Gastroesophageal sphincter (tissue), 4 donors: Measurements from ENCODE around the gene RBM19. TPM values are rescaled to one million over a fixed set of nuclear protein-coding genes. Genes with fewer than 3 reads are reported as not detected.

ENCODE experiments used
- ATAC-seq: fragments of 150-250 bp; one replicate; pipeline ENCODE4 v1.9.1; 2016; ENCODE audit warnings: mild to moderate bottlenecking, moderate library complexity
- H3K27ac ChIP-seq, 4 donors: fragments of 200-600 bp; sonication (generic) in 3 of 4; 1 replicate in 3 of 4; 2 replicates in 1 of 4; pipeline ENCODE4 v1.5.1; 2016 to 2019
- H3K27me3 ChIP-seq: fragments of 200-600 bp; sonication (generic); one replicate; pipeline ENCODE4 v1.5.1; 2019
- H3K36me3 ChIP-seq, 2 donors: fragments of 200-600 bp; sonication (generic); one replicate each; pipeline ENCODE4 v1.5.1; 2019; ENCODE audit warnings: control low read depth in 1 of 2
- H3K4me1 ChIP-seq, 3 donors: fragments of 200-600 bp; sonication (generic); 1 replicate in 2 of 3; 2 replicates in 1 of 3; pipeline ENCODE4 v1.5.1; 2016 to 2019; ENCODE audit warnings: control low read depth in 2 of 3
- H3K4me3 ChIP-seq, 2 donors: fragments of 200-600 bp; sonication (generic); one replicate each; pipeline ENCODE4 v1.5.1; 2019; ENCODE audit warnings: mild to moderate bottlenecking in 1 of 2, moderate library complexity in 1 of 2
- H3K9me3 ChIP-seq, 3 donors: fragments of 200-600 bp; sonication (generic); one replicate each; pipeline ENCODE4 v1.5.1; 2017 to 2019; ENCODE audit warnings: control low read depth in 2 of 3
- CTCF ChIP-seq, 4 experiments: fragments of 200-600 bp in 2 of 4; fragments of 450-650 bp in 2 of 4; sonication (generic) in 1 of 4; IDR thresholded peaks; one replicate each; pipeline ENCODE4 v1.5.1; 2017 to 2019; ENCODE audit warnings: antibody characterized with exemption in 4 of 4, mild to moderate bottlenecking in 2 of 4, moderate library complexity in 2 of 4
- EP300 ChIP-seq: sonication (generic); formaldehyde crosslinking; IDR thresholded peaks from one replicate; pipeline ENCODE4 v1.6.1; 2017; ENCODE audit warnings: antibody characterized with exemption, mild to moderate bottlenecking
- POLR2A ChIP-seq, 2 donors: fragments of 450-650 bp; IDR thresholded peaks; one replicate each; pipeline ENCODE4 v1.6.1; 2017; ENCODE audit warnings: antibody characterized with exemption in 2 of 2, mild to moderate bottlenecking in 2 of 2, moderate library complexity in 1 of 2
- POLR2AphosphoS5 ChIP-seq: sonication (generic); formaldehyde crosslinking; IDR thresholded peaks from one replicate; pipeline ENCODE4 v1.6.1; 2017; ENCODE audit warnings: antibody characterized with exemption
- WGBS, 2 donors: methylation state at CpG; one replicate each; pipeline ENCODE4 v1.1.5; 2018; ENCODE audit warnings: low coverage in 1 of 2; 5-methylcytosine and 5-hydroxymethylcytosine counted together
- total RNA-seq, 4 donors: library from RNA; depleted of rRNA; stranded (reverse); fragments of >200 nt; gene quantifications; one replicate each; pipeline ENCODE4 v1.1.0, GENCODE V29; 2016

Gene RBM19
- total RNA-seq, 4 donors from 2014 or later, result 24.5 to 45.3 (median 33.9) TPM

- ATAC-seq, result no peak
- 84% methylated on average over 7 to 8 of the region's 19 CpGs for WGBS, 2 donors
Measured at GRCh38 chr12:113808095-113808951, 157.8 kb downstream of the RBM19 start.

GRCh38 chr12:113805673-113806072 lies 160.5 kb downstream of the RBM19 start:
- WGBS, 2 donors, result 95% methylated on average over 5 of the region's 5 CpGs; no CpG with 5 or more reads in 1 of the 2 donors
- no peaks in the 10 kb centered on the region for H3K4me1 ChIP-seq
- TF ChIP-seq POLR2AphosphoS5, result no peak
- TF ChIP-seq EP300, result no peak
- TF ChIP-seq CTCF (IDR thresholded peaks at IDR 0.05), result no peak
- TF ChIP-seq POLR2A (IDR thresholded peaks at IDR 0.05), result no peak
- H3K27me3 ChIP-seq, result no peaks in the 10 kb centered on the region
- no peak overlapping the region for H3K27ac ChIP-seq
- no peak for ATAC-seq
- H3K4me3 ChIP-seq, result no peak overlapping the region
- H3K9me3 ChIP-seq, result peaks cover 0 to 26% (median 0%) of the 10 kb centered on the region in 3 donors
- no peaks in the 10 kb centered on the region for H3K36me3 ChIP-seq

More at GRCh38 chr12:113808095-113808951, 157.8 kb downstream of the RBM19 start:
- TF ChIP-seq POLR2A (IDR thresholded peaks at IDR 0.05), result no peak
- TF ChIP-seq EP300, result no peak
- no peak for TF ChIP-seq POLR2AphosphoS5
- TF ChIP-seq CTCF (IDR thresholded peaks at IDR 0.05), result no peak
- H3K4me3 ChIP-seq, result no peak overlapping the region
- H3K9me3 ChIP-seq, result peaks cover 0 to 47% (median 0%) of the 10 kb centered on the region in 3 donors
- H3K27ac ChIP-seq, result no peak overlapping the region
- H3K4me1 ChIP-seq, result no peaks in the 10 kb centered on the region
- H3K36me3 ChIP-seq, result peaks cover 0 to 22% of the 10 kb centered on the region in 2 donors
- H3K27me3 ChIP-seq, result no peaks in the 10 kb centered on the region

GRCh38 chr12:113804961-113805600 lies 161.0 kb downstream of the RBM19 start:
- WGBS, 2 donors, result 61% methylated on average over 10 of the region's 16 CpGs; no CpG with 5 or more reads in 1 of the 2 donors
- Histone ChIP-seq H3K36me3 (no peaks in the 10 kb centered on the region), H3K27me3 (no peaks in the 10 kb centered on the region), H3K4me3 (no peak overlapping the region), H3K4me1 (no peaks in the 10 kb centered on the region), H3K27ac (no peak overlapping the region), H3K9me3 (peaks cover 0 to 26% (median 0%) of the 10 kb centered on the region in 3 donors)
- TF ChIP-seq CTCF (IDR thresholded peaks at IDR 0.05) (no peak), POLR2A (IDR thresholded peaks at IDR 0.05) (no peak), EP300 (no peak), POLR2AphosphoS5 (no peak)
- no peak for ATAC-seq

- no peaks in the 10 kb centered on the region for H3K27me3 ChIP-seq
- H3K4me1 ChIP-seq, result no peaks in the 10 kb centered on the region
- no peaks in the 10 kb centered on the region for H3K36me3 ChIP-seq
- WGBS, 2 donors, result 80 to 90% methylated on average over 2 to 3 of the region's 3 CpGs
- H3K4me3 ChIP-seq, result no peak overlapping the region
- no peak for ATAC-seq
- no peak for TF ChIP-seq POLR2AphosphoS5
- TF ChIP-seq EP300, result no peak
- TF ChIP-seq CTCF (IDR thresholded peaks at IDR 0.05), result no peak
- TF ChIP-seq POLR2A (IDR thresholded peaks at IDR 0.05), result no peak
- H3K27ac ChIP-seq, result no peak overlapping the region
- peaks cover 0 to 26% (median 0%) of the 10 kb centered on the region in 3 donors for H3K9me3 ChIP-seq
Measured at GRCh38 chr12:113803759-113804140, 162.4 kb downstream of the RBM19 start.
